ENCODE results near the gene VHLL.
A peak's percentile ranks its signal among the peaks of the same experiment; 100 is the strongest.
"Not testable (repeated sequence)": the region's sequence is repeated elsewhere in the genome, so short reads cannot be mapped to it uniquely, and the experiment has no call there.

The VHLL gene

GRCh38 chr1:156298852-156299357, at the start of gene VHLL:
Gene VHLL (minus strand): TSS chr1:156299307. CDS start chr1:156299189, 118 bp downstream.
- H3K4me3 ChIP-seq (ENCODE audit: low read length), result no peak within 1 kb of the TSS
- no peak for TF ChIP-seq ZNF274 (IDR thresholded peaks at IDR 0.05; ENCODE audit: low read depth, low read length)

GRCh38 chr1:156347331-156347730, 48.2 kb upstream of the VHLL start:
- H3K4me3 ChIP-seq (ENCODE audit: low read length), result no peak overlapping the region
- TF ChIP-seq ZNF274 (IDR thresholded peaks at IDR 0.05; ENCODE audit: low read depth, low read length), result no peak

GRCh38 chr1:156346636-156347035, 47.5 kb upstream of the VHLL start:
- TF ChIP-seq ZNF274 (IDR thresholded peaks at IDR 0.05; ENCODE audit: low read depth, low read length), result no peak
- no peak overlapping the region for H3K4me3 ChIP-seq (ENCODE audit: low read length)

GRCh38 chr1:156346035-156346434, 46.9 kb upstream of the VHLL start:
- H3K4me3 ChIP-seq (ENCODE audit: low read length), result not testable (repeated sequence)

GRCh38 chr1:156344409-156344808, 45.3 kb upstream of the VHLL start:
- TF ChIP-seq ZNF274 (IDR thresholded peaks at IDR 0.05; ENCODE audit: low read depth, low read length), result no peak
- H3K4me3 ChIP-seq (ENCODE audit: low read length), result no peak overlapping the region

- no peak for TF ChIP-seq ZNF274 (IDR thresholded peaks at IDR 0.05; ENCODE audit: low read depth, low read length)
- no peak overlapping the region for H3K4me3 ChIP-seq (ENCODE audit: low read length)
Observed at GRCh38 chr1:156342166-156342955, 43.3 kb upstream of the VHLL start.

GRCh38 chr1:156338180-156338976, 39.3 kb upstream of the VHLL start, which contains the start of the genes CCT3 and TSACC:
Gene CCT3 (minus strand): TSS chr1:156338292. CDS start chr1:156338184, 108 bp downstream.
Gene TSACC (plus strand): TSS chr1:156338526. CDS start chr1:156339758, 1,232 bp downstream.
- TF ChIP-seq ZNF274 (IDR thresholded peaks at IDR 0.05; ENCODE audit: low read depth, low read length), result no peak

GRCh38 chr1:156337888-156338179, 38.7 kb upstream of the VHLL start:
- no peak for TF ChIP-seq ZNF274 (IDR thresholded peaks at IDR 0.05; ENCODE audit: low read depth, low read length)
- H3K4me3 ChIP-seq (ENCODE audit: low read length), result peak overlapping the region; percentile 96

More at GRCh38 chr1:156338180-156338976, 39.3 kb upstream of the VHLL start, which contains the start of the genes CCT3 and TSACC:
- H3K4me3 ChIP-seq (ENCODE audit: low read length), result peak within 1 kb of the TSS; percentile 96

GRCh38 chr1:156337052-156337887, 38.2 kb upstream of the VHLL start:
- TF ChIP-seq ZNF274 (IDR thresholded peaks at IDR 0.05; ENCODE audit: low read depth, low read length), result no peak
- H3K4me3 ChIP-seq (ENCODE audit: low read length), result peak overlapping the region; percentile 96

GRCh38 chr1:156336242-156336641, 37.1 kb upstream of the VHLL start:
- H3K4me3 ChIP-seq (ENCODE audit: low read length), result peak overlapping the region; percentile 96
- no peak for TF ChIP-seq ZNF274 (IDR thresholded peaks at IDR 0.05; ENCODE audit: low read depth, low read length)

GRCh38 chr1:156323179-156323578, 24.1 kb upstream of the VHLL start:
- H3K4me3 ChIP-seq (ENCODE audit: low read length), result not testable (repeated sequence)

GRCh38 chr1:156320560-156320959, 21.5 kb upstream of the VHLL start:
- no peak overlapping the region for H3K4me3 ChIP-seq (ENCODE audit: low read length)
- no peak for TF ChIP-seq ZNF274 (IDR thresholded peaks at IDR 0.05; ENCODE audit: low read depth, low read length)

GRCh38 chr1:156319664-156320063, 20.6 kb upstream of the VHLL start:
- TF ChIP-seq ZNF274 (IDR thresholded peaks at IDR 0.05; ENCODE audit: low read depth, low read length), result no peak
- no peak overlapping the region for H3K4me3 ChIP-seq (ENCODE audit: low read length)

- no peak for TF ChIP-seq ZNF274 (IDR thresholded peaks at IDR 0.05; ENCODE audit: low read depth, low read length)
- H3K4me3 ChIP-seq (ENCODE audit: low read length), result no peak overlapping the region
Observed at GRCh38 chr1:156316909-156317308, 17.8 kb upstream of the VHLL start.
